A549 (cell line): Measurements from ENCODE around the gene GLT1D1.

Experiments
- ATOH8 ChIP-seq: fragments of 250-450 bp; sonication (Bioruptor Pico); IDR thresholded peaks from 2 replicates; pipeline ENCODE4 v1.5.0; 2020; ENCODE audit warnings: low read depth, mild to moderate bottlenecking, moderate library complexity
- CHD4 ChIP-seq: fragments of 200-600 bp; sonication (generic); IDR thresholded peaks from 2 replicates; pipeline ENCODE4 v1.6.1; 2016; ENCODE audit warnings: antibody characterized with exemption, mild to moderate bottlenecking, borderline replicate concordance
- CTCF ChIP-seq: fragments of >200 bp; sonication (Bioruptor Twin); formaldehyde crosslinking; IDR thresholded peaks from 3 replicates; pipeline ENCODE4 v1.5.1; 2016
- JUN ChIP-seq, 2 experiments: fragments of >200 bp; sonication (Bioruptor Twin); formaldehyde crosslinking; IDR thresholded peaks; 2 replicates in 1 of 2; 3 replicates in 1 of 2; pipeline ENCODE4 v1.6.1; 2016 to 2017
- JUNB ChIP-seq: fragments of >200 bp; sonication (Bioruptor Twin); formaldehyde crosslinking; IDR thresholded peaks from 2 replicates; pipeline ENCODE4 v1.6.1; 2016
- MAFK ChIP-seq: fragments of 450-650 bp; IDR thresholded peaks from 2 replicates; pipeline ENCODE4 v1.6.1; 2014; ENCODE audit not compliant: partially characterized antibody
- MAX ChIP-seq: IDR thresholded peaks from 2 replicates; pipeline ENCODE4 v1.6.1; 2012
- MAZ ChIP-seq: fragments of 150-350 bp; IDR thresholded peaks from 2 replicates; pipeline ENCODE4 v1.6.1; 2014; ENCODE audit warnings: antibody characterized with exemption, low read depth, low read length, borderline replicate concordance
- POLR2A ChIP-seq: IDR thresholded peaks from 2 replicates; pipeline ENCODE4 v1.6.1; 2012; ENCODE audit warnings: mild to moderate bottlenecking, low read length
- RAD21 ChIP-seq, 2 experiments: fragments of >200 bp in 1 of 2; sonication (Bioruptor Twin) in 1 of 2; formaldehyde crosslinking in 1 of 2; IDR thresholded peaks in 1 of 2; conservative IDR thresholded peaks in 1 of 2; 2 replicates in 1 of 2; 3 replicates in 1 of 2; pipeline ENCODE4 v1.6.1; 2012 to 2018; ENCODE audit warnings: inconsistent platforms in 1 of 2

- TF ChIP-seq MAX (no peak), POLR2A (no peak), CTCF (no peak), RAD21 (conservative IDR thresholded peaks at IDR 0.05 in 1 of 2, IDR thresholded peaks at IDR 0.05 in 1 of 2) (no peak), MAZ (no peak), CHD4 (no peak), JUNB (no peak), MAFK (no peak), ATOH8 (CRISPR knock-in tag) (no peak), JUN (IDR thresholded peaks at IDR 0.05) (no peak)
Observed at GRCh38 chr12:128933926-128934325, 80.6 kb downstream of the GLT1D1 start.
